K562 (cell line): ENCODE results near the gene HJV. TPM values are rescaled to one million over a fixed set of nuclear protein-coding genes. Genes with fewer than 3 reads are reported as not detected.

Source experiments
- ATAC-seq: fragments of 200-7000 bp; cut with Tn5 transposase; 3 replicates; pipeline ENCODE4 v1.9.1; 2020; ENCODE audit warnings: moderate library complexity
- BruUV-seq: library from RNA; stranded (reverse); fragments of 400-500 nt; replicated peaks from 2 replicates; lab custom pipeline; 2021; lab: Mats Ljungman, UMichigan
- CTCF ChIA-PET: fragments of 300-600 bp; formaldehyde crosslinking; extraction: SDS; loops from one replicate; lab custom pipeline; 2021; ENCODE audit warnings: low intra/inter-chr PET ratio; lab: Yijun Ruan, JAX
- POLR2A ChIA-PET: fragments of 300-600, 350-650 bp; sonication (Branson Sonifier 250); formaldehyde crosslinking; extraction: SDS; loops from one replicate; lab custom pipeline; 2021; ENCODE audit warnings: antibody characterized with exemption, inconsistent platforms; lab: Yijun Ruan, JAX
- DNase-seq, 4 experiments: peaks; one replicate each; pipeline versions ENCODE4 v3.0.0 to v3.0.0-alpha.2; 2011 to 2018; ENCODE audit warnings: low spot score in 3 of 4, mixed read lengths in 3 of 4; ENCODE audit errors: extremely low read depth in 1 of 4
- FAIRE-seq: peaks from 2 replicates; lab custom pipeline; 2011; peaks lifted over from hg19 to GRCh38; lab: Jason Lieb, UNC
- H2AFZ ChIP-seq: 2 replicates; pipeline ENCODE4 v1.6.0; 2011; ENCODE audit warnings: low read depth, low read length, control low read depth, inconsistent platforms
- H3K27ac ChIP-seq: fragments of 200-600 bp; 3 replicates; pipeline ENCODE4 v1.8.0; 2011; ENCODE audit warnings: low read depth, mild to moderate bottlenecking, control low read depth, inconsistent platforms, low read length, moderate library complexity, mixed read lengths; ENCODE audit errors: extremely low read depth
- H3K27me3 ChIP-seq, 2 experiments: fragments of 300-600 bp in 1 of 2; 2 replicates in 1 of 2; 3 replicates in 1 of 2; pipeline versions ENCODE4 v1.6.0 to v1.8.0; 2011; ENCODE audit warnings: inconsistent platforms in 2 of 2, low read length in 2 of 2, mild to moderate bottlenecking in 1 of 2, mixed read lengths in 1 of 2, moderate library complexity in 1 of 2; ENCODE audit not compliant: control insufficient read depth in 2 of 2, insufficient read depth in 2 of 2
- H3K36me3 ChIP-seq: fragments of 300-600 bp; 3 replicates; pipeline ENCODE4 v1.8.0; 2011; ENCODE audit warnings: mild to moderate bottlenecking, low read length, inconsistent platforms; ENCODE audit not compliant: control insufficient read depth, insufficient read depth
- H3K4me1 ChIP-seq, 2 experiments: fragments of 200-600 bp in 1 of 2; replicated peaks in 1 of 2; 2 replicates in 1 of 2; 3 replicates in 1 of 2; pipeline versions ENCODE4 v1.5.1 to v1.8.0; 2011; ENCODE audit warnings: inconsistent platforms in 2 of 2, low read length in 2 of 2, mild to moderate bottlenecking in 1 of 2, mixed read lengths in 1 of 2, moderate library complexity in 1 of 2; ENCODE audit not compliant: control insufficient read depth in 2 of 2, insufficient read depth in 2 of 2
- H3K4me2 ChIP-seq: 2 replicates; pipeline ENCODE4 v1.6.1; 2011; ENCODE audit warnings: low read length, control low read depth, inconsistent platforms, mixed read lengths; ENCODE audit not compliant: insufficient read depth
- H3K4me3 ChIP-seq: fragments of 200-600 bp; sonication (generic), shearing (Covaris generic); 2 replicates; pipeline ENCODE4 v1.5.1; 2016; ENCODE audit warnings: control low read depth, inconsistent platforms
- H3K79me2 ChIP-seq: fragments of 200-600 bp; 3 replicates; pipeline ENCODE4 v1.8.0; 2011; ENCODE audit warnings: low read length, inconsistent platforms; ENCODE audit not compliant: control insufficient read depth, insufficient read depth
- H3K9ac ChIP-seq, 2 experiments: 2 replicates each; pipeline versions ENCODE4 v1.6.0 to v1.6.1; 2011; ENCODE audit warnings: low read depth in 2 of 2, low read length in 2 of 2, control low read depth in 1 of 2, inconsistent platforms in 1 of 2, mild to moderate bottlenecking in 1 of 2, mixed read lengths in 1 of 2; ENCODE audit not compliant: insufficient read depth in 1 of 2
- H3K9me1 ChIP-seq: one replicate; pipeline ENCODE4 v1.6.0; 2011; ENCODE audit warnings: inconsistent platforms, mild to moderate bottlenecking, low read length, moderate library complexity; ENCODE audit not compliant: control insufficient read depth, insufficient read depth
- H3K9me3 ChIP-seq: replicated peaks from 2 replicates; pipeline ENCODE4 v1.5.1; 2011; ENCODE audit warnings: low read depth, low read length, inconsistent platforms; ENCODE audit not compliant: control insufficient read depth, insufficient read depth
- H4K20me1 ChIP-seq: replicated peaks from 2 replicates; pipeline ENCODE4 v1.6.1; 2011; ENCODE audit warnings: low read length, inconsistent platforms, mixed read lengths; ENCODE audit not compliant: control insufficient read depth, insufficient read depth
- CHD1 ChIP-seq: fragments of 200-600 bp; sonication (generic); IDR thresholded peaks from one replicate; pipeline ENCODE4 v1.6.1; 2012; ENCODE audit warnings: mild to moderate bottlenecking, moderate library complexity, low read length, inconsistent platforms
- ELF1 ChIP-seq: fragments of 200-800 bp; sonication (Bioruptor generic); IDR thresholded peaks from 2 replicates; pipeline ENCODE4 v1.6.1; 2016; ENCODE audit warnings: missing genetic modification characterization, missing compliant biosample characterization
- FOSL1 ChIP-seq: fragments of 200-800 bp; sonication (Bioruptor generic); conservative IDR thresholded peaks from 2 replicates; pipeline ENCODE4 v1.6.1; 2016; ENCODE audit warnings: missing genetic modification characterization, missing compliant biosample characterization
- GTF2F1 ChIP-seq: IDR thresholded peaks from 2 replicates; pipeline ENCODE4 v1.6.1; 2011; ENCODE audit warnings: low read depth, low read length, improper control_type of control experiment
- LEF1 ChIP-seq: fragments of 450-650 bp; IDR thresholded peaks from 2 replicates; pipeline ENCODE4 v1.6.1; 2016; ENCODE audit warnings: mild to moderate bottlenecking
- NELFE ChIP-seq: IDR thresholded peaks from 2 replicates; pipeline ENCODE4 v1.6.1; 2011; ENCODE audit warnings: mild to moderate bottlenecking; ENCODE audit not compliant: insufficient read depth, insufficient read length
- POLR2AphosphoS2 ChIP-seq: IDR thresholded peaks from 2 replicates; pipeline ENCODE4 v1.6.1; 2012; ENCODE audit warnings: low read length, improper control_type of control experiment
- POLR2H ChIP-seq: IDR thresholded peaks from 2 replicates; pipeline ENCODE4 v1.6.1; 2016; ENCODE audit warnings: missing genetic modification characterization, low read depth, mild to moderate bottlenecking, control low read depth, missing compliant biosample characterization, moderate library complexity
- RBFOX2 ChIP-seq: fragments of 200-400 bp; formaldehyde crosslinking; IDR thresholded peaks from 2 replicates; pipeline ENCODE4 v1.6.1; 2017; ENCODE audit warnings: low read depth, mild to moderate bottlenecking, low read length, moderate library complexity
- RFX7 ChIP-seq: fragments of 250-450 bp; sonication (Bioruptor Pico); IDR thresholded peaks from 2 replicates; pipeline ENCODE4 v1.5.1; 2021; ENCODE audit warnings: mild to moderate bottlenecking
- TBL1XR1 ChIP-seq, 2 experiments: IDR thresholded peaks; 2 replicates each; pipeline ENCODE4 v1.6.1; 2012; ENCODE audit warnings: improper control_type of control experiment in 2 of 2, low read length in 2 of 2, mild to moderate bottlenecking in 1 of 2
- ZNF175 ChIP-seq: fragments of 200-800 bp; sonication (Bioruptor generic); IDR thresholded peaks from 2 replicates; pipeline ENCODE4 v1.6.1; 2016; ENCODE audit warnings: low read depth, mild to moderate bottlenecking, missing genetic modification characterization, missing compliant biosample characterization
- ZNF77 ChIP-seq: fragments of 250-450 bp; sonication (Bioruptor Pico); IDR thresholded peaks from 2 replicates; pipeline ENCODE4 v1.5.0; 2020
- WGBS: fragments of 100-300 bp; shearing (Covaris generic); methylation state at CpG from one replicate; pipeline ENCODE4 v1.1.6; 2016; ENCODE audit warnings: low coverage, mixed read lengths; ENCODE audit not compliant: insufficient coverage; ENCODE audit errors: missing lambda C conversion rate; 5-methylcytosine and 5-hydroxymethylcytosine counted together
- in situ Hi-C: fragments of 300-500 bp; cut with MboI; formaldehyde crosslinking; loops from 4 replicates; pipeline ENCODE4 v1.15.0; 2018; ENCODE audit warnings: inconsistent platforms, mixed read lengths
- intact Hi-C: fragments of 100-400 bp; cut with micrococcal nuclease; formaldehyde crosslinking; loops from 2 replicates; pipeline ENCODE4 v1.14.2; 2022
- polyA plus RNA-seq, 8 experiments: library from polyadenylated mRNA; depleted of rRNA in 4 of 8; stranded (reverse) in 5 of 8; unstranded in 3 of 8; fragments of >200 nt; fragmentation: Nextera tagmentation in 2 of 8; fragmentation: Illumina TruSeq in 1 of 8; extraction: Ambion mirVana in 2 of 8; extraction: Trizol in 1 of 8; gene quantifications; 2 replicates each; pipeline versions ENCODE4 v1.2.1 to v1.2.3, GENCODE V29; 2011 to 2014; ENCODE audit warnings: inconsistent platforms in 1 of 8, missing spikeins in 1 of 8
- total RNA-seq, 7 experiments: library from RNA; depleted of rRNA in 6 of 7; stranded (reverse); fragments of >200 nt in 6 of 7; fragmentation: Illumina TruSeq in 2 of 7; extraction: Trizol in 2 of 7; gene quantifications; 2 replicates each; pipeline versions ENCODE4 v1.2.1 to v1.2.3, GENCODE V29; 2011 to 2021; ENCODE audit warnings: low replicate concordance in 1 of 7
- TF ChIP-seq, protein P1 (sequence below): sonication (generic); formaldehyde crosslinking; IDR thresholded peaks from 2 replicates; pipeline ENCODE4 v1.8.0; 2023; ENCODE audit warnings: mild to moderate bottlenecking, missing genetic modification reagents
- TF ChIP-seq, protein P2 (sequence below): fragments of 250-450 bp; sonication (Bioruptor Pico); IDR thresholded peaks from 2 replicates; pipeline ENCODE4 v1.9.0; 2021; ENCODE audit warnings: mild to moderate bottlenecking
- TF ChIP-seq, protein P3 (sequence below): fragments of 250-450 bp; sonication (Bioruptor Pico); IDR thresholded peaks from 2 replicates; pipeline ENCODE4 v1.5.1; 2021; ENCODE audit warnings: mild to moderate bottlenecking

HJV gene
- total and polyA plus RNA-seq, 9 of the 15 experiments (the other 6 are each of a cell fraction or from before 2014, with no cell fraction given): 1.0 to 6.6 (median 2.4) TPM

DNA sequence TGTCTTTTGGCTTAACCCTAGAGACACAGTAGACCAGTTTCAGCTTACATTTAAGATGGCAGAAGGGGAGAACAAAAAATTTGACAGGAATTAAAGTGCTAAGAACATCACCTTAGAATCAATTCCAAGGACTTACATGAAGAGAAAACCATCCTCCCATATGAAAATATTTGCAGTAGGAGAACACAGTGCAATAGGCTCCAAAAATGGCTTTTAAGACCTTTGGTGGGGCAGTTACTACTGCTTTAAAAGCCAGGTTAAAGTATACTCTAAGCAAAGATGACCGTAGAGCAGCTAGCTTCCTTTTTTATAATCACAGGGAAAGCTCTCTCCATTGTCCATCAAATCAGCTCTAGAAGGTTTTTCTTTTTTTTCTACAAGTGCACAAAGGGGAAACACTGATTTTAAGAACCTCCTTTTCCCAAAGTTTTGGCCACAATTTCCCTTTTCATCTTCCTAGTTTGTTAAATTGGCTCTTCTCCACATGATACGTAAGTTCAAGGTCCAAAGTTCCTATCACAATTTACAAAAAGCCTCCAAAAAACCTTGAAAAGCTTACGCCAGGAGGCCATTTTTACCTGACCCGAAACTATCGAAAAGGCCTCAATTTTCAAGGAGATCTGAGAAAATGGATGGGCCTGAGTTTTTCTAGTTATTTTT is 28.4 kb downstream of the HJV start:
- DNase-seq: no peak
- H4K20me1 ChIP-seq: peaks cover 44% of the 10 kb centered on the region
- H2AFZ ChIP-seq: no peak overlapping the region
- H3K9me1 ChIP-seq: peaks cover 3% of the 10 kb centered on the region
- ATAC-seq: no peak
- 35% methylated on average over 5 of the region's 5 CpGs for WGBS
- H3K4me2 ChIP-seq: peak overlapping the region; percentile 97
- CTCF ChIA-PET: no interaction called here
- H3K4me1 ChIP-seq: peaks cover 2 to 16% of the 10 kb centered on the region in 2 experiments; a peak in 3 of 5 replicates
- H3K27ac ChIP-seq: peak overlapping the region; percentile 99
- POLR2A ChIA-PET: interaction anchor here (0.5 to 14.0 kb wide), 13 partner anchors 10 to 144 kb away, joined by 3 to 320 read pairs (median 9); partner anchors contain the start of genes ANKRD34A, POLR3GL and RBM8A
- H3K4me3 ChIP-seq: peak overlapping the region; percentile 85
- no peak for FAIRE-seq
- peaks cover 44% of the 10 kb centered on the region for H3K36me3 ChIP-seq
- intact Hi-C loops: no loop called here
- H3K9me3 ChIP-seq: no peaks in the 10 kb centered on the region
- BruUV-seq: no TSS peak
- H3K9ac ChIP-seq: peak overlapping the region; percentile 86 to 100; a peak in 3 of 4 replicates
- H3K79me2 ChIP-seq: peaks cover 67% of the 10 kb centered on the region
- in situ Hi-C loops: no loop called here
- no peaks in the 10 kb centered on the region for H3K27me3 ChIP-seq
- TF ChIP-seq GTF2F1 (no peak), ZNF77 (CRISPR knock-in tag) (0 out of 2 replicates have a peak, but pooled peaks have one; percentile 55), CHD1 (peak; percentile 6), LEF1 (no peak), ELF1 (tag) (0 out of 2 replicates have a peak, but pooled peaks have one; percentile 13), RBFOX2 (peak; percentile 74), FOSL1 (tag) (no peak), POLR2AphosphoS2 (no peak; the same call in 1 of the 2 replicates), ZNF175 (CRISPR knock-in tag) (peak; percentile 6; the same call in 1 of the 2 replicates), TBL1XR1 (IDR thresholded peaks at IDR 0.05; ENCODE audit: low read length in 2 of 2) (0 out of 4 replicates have a peak, but pooled peaks of 1 of the 2 experiments have one; percentile 6), RFX7 (CRISPR knock-in tag) (peak; percentile 11; the same call in 1 of the 2 replicates), NELFE (no peak), POLR2H (tag) (peak; percentile 33)
- TF ChIP-seq, protein P1, sequence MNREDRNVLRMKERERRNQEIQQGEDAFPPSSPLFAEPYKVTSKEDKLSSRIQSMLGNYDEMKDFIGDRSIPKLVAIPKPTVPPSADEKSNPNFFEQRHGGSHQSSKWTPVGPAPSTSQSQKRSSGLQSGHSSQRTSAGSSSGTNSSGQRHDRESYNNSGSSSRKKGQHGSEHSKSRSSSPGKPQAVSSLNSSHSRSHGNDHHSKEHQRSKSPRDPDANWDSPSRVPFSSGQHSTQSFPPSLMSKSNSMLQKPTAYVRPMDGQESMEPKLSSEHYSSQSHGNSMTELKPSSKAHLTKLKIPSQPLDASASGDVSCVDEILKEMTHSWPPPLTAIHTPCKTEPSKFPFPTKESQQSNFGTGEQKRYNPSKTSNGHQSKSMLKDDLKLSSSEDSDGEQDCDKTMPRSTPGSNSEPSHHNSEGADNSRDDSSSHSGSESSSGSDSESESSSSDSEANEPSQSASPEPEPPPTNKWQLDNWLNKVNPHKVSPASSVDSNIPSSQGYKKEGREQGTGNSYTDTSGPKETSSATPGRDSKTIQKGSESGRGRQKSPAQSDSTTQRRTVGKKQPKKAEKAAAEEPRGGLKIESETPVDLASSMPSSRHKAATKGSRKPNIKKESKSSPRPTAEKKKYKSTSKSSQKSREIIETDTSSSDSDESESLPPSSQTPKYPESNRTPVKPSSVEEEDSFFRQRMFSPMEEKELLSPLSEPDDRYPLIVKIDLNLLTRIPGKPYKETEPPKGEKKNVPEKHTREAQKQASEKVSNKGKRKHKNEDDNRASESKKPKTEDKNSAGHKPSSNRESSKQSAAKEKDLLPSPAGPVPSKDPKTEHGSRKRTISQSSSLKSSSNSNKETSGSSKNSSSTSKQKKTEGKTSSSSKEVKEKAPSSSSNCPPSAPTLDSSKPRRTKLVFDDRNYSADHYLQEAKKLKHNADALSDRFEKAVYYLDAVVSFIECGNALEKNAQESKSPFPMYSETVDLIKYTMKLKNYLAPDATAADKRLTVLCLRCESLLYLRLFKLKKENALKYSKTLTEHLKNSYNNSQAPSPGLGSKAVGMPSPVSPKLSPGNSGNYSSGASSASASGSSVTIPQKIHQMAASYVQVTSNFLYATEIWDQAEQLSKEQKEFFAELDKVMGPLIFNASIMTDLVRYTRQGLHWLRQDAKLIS (CRISPR knock-in tag): peak; percentile 53; the same call in 1 of the 2 replicates
- TF ChIP-seq, protein P2, sequence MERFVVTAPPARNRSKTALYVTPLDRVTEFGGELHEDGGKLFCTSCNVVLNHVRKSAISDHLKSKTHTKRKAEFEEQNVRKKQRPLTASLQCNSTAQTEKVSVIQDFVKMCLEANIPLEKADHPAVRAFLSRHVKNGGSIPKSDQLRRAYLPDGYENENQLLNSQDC: peak; percentile 25; the same call in 1 of the 2 replicates
- TF ChIP-seq, protein P3, sequence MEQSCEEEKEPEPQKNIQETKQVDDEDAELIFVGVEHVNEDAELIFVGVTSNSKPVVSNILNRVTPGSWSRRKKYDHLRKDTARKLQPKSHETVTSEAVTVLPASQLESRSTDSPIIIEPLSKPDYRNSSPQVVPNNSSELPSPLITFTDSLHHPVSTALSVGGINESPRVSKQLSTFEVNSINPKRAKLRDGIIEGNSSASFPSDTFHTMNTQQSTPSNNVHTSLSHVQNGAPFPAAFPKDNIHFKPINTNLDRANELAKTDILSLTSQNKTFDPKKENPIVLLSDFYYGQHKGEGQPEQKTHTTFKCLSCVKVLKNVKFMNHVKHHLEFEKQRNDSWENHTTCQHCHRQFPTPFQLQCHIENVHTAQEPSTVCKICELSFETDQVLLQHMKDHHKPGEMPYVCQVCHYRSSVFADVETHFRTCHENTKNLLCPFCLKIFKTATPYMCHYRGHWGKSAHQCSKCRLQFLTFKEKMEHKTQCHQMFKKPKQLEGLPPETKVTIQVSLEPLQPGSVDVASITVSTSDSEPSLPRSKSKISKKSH: 0 out of 2 replicates have a peak, but pooled peaks have one; percentile 59
